K562 (cell line): ENCODE data around the gene KANK2.
A peak's percentile ranks its signal among the peaks of the same experiment; 100 is the strongest.

Experiments
- CEBPB ChIP-seq: fragments of 450-650 bp; IDR thresholded peaks from 2 replicates; pipeline ENCODE4 v1.6.1; 2016; ENCODE audit warnings: missing genetic modification characterization, missing compliant biosample characterization
- MTA3 ChIP-seq: fragments of 450-650 bp; formaldehyde crosslinking; IDR thresholded peaks from 2 replicates; pipeline ENCODE4 v1.6.1; 2017; ENCODE audit warnings: mild to moderate bottlenecking, borderline replicate concordance
- MTF1 ChIP-seq: fragments of 250-450 bp; sonication (Bioruptor Pico); IDR thresholded peaks from 2 replicates; pipeline ENCODE4 v1.9.0; 2021; ENCODE audit warnings: moderate library complexity, mild to moderate bottlenecking, inconsistent platforms, borderline replicate concordance
- RBM39 ChIP-seq: fragments of 200-400 bp; formaldehyde crosslinking; optimal IDR thresholded peaks from 2 replicates; pipeline ENCODE3; 2018; ENCODE audit warnings: low read depth, low read length
- SIN3B ChIP-seq: fragments of 450-650 bp; IDR thresholded peaks from 2 replicates; pipeline ENCODE4 v1.6.1; 2017; ENCODE audit warnings: low read depth, mild to moderate bottlenecking, moderate library complexity
- TAF1 ChIP-seq: IDR thresholded peaks from 2 replicates; pipeline ENCODE4 v1.6.1; 2011; ENCODE audit warnings: mild to moderate bottlenecking, low read length, moderate library complexity; ENCODE audit not compliant: insufficient read depth, control insufficient read depth, severe bottlenecking; ENCODE audit errors: extremely low read depth
- TF ChIP-seq, protein P1 (sequence below), 3 experiments: IDR thresholded peaks in 2 of 3; conservative IDR thresholded peaks in 1 of 3; 2 replicates each; pipeline ENCODE4 v1.5.1; 2011 to 2012; ENCODE audit warnings: low read length in 3 of 3, mild to moderate bottlenecking in 3 of 3, control low read depth in 2 of 3, improper control_type of control experiment in 1 of 3, inconsistent platforms in 1 of 3, low read depth in 1 of 3, mixed read lengths in 1 of 3, moderate library complexity in 1 of 3; ENCODE audit not compliant: insufficient read depth in 2 of 3
- TF ChIP-seq, protein P2 (sequence below): sonication (generic); formaldehyde crosslinking; IDR thresholded peaks from 2 replicates; pipeline ENCODE4 v1.9.0; 2022; ENCODE audit warnings: mild to moderate bottlenecking, missing genetic modification reagents
- TF ChIP-seq, protein P3 (sequence below), 2 experiments: fragments of 450-650 bp; IDR thresholded peaks; 2 replicates each; pipeline ENCODE4 v1.6.1; 2016

DNA sequence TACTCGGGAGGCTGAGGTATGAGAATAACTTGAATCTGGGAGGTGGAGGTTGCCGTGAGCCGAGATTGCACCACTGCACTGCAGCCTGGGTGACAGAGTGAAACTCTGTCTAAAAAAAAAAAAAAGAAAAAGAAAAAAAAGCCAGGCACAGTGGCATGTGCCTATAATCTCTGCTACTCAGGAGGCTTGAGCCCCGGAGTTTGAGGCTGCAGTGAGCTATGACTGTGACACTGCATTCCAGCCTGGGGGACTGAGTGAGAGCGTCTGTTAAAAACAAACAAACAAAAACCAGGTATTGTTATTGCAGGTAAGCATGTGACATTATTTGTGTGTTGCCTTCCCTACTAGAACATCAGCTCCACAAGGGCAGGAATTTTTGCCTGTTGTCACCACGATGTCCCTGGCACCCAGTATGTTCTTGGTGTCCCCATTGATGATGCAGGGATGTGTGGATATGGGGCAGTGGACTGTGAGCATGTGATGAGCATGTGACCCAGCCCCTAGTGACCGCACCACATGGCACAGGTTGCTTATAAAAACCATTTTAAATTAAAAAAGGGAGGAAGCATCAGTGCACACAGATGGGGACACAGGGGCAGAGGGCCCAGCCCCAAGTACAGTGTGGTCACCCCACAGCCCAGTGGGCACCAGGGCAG lies 1.6 kb upstream of the KANK2 start:
- no peak for TF ChIP-seq MTA3
- TF ChIP-seq, protein P1, sequence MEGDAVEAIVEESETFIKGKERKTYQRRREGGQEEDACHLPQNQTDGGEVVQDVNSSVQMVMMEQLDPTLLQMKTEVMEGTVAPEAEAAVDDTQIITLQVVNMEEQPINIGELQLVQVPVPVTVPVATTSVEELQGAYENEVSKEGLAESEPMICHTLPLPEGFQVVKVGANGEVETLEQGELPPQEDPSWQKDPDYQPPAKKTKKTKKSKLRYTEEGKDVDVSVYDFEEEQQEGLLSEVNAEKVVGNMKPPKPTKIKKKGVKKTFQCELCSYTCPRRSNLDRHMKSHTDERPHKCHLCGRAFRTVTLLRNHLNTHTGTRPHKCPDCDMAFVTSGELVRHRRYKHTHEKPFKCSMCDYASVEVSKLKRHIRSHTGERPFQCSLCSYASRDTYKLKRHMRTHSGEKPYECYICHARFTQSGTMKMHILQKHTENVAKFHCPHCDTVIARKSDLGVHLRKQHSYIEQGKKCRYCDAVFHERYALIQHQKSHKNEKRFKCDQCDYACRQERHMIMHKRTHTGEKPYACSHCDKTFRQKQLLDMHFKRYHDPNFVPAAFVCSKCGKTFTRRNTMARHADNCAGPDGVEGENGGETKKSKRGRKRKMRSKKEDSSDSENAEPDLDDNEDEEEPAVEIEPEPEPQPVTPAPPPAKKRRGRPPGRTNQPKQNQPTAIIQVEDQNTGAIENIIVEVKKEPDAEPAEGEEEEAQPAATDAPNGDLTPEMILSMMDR (IDR thresholded peaks at IDR 0.05 in 2 of 3, conservative IDR thresholded peaks at IDR 0.05 in 1 of 3; ENCODE audit: insufficient read depth in 2 of 3, low read depth in 1 of 3, low read length in 3 of 3), result no peak
- no peak for TF ChIP-seq MTF1 (CRISPR knock-in tag)
- TF ChIP-seq TAF1, result no peak
- no peak for TF ChIP-seq CEBPB
- TF ChIP-seq, protein P2, sequence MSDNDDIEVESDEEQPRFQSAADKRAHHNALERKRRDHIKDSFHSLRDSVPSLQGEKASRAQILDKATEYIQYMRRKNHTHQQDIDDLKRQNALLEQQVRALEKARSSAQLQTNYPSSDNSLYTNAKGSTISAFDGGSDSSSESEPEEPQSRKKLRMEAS, result peak; percentile 31; the same call in 1 of the 2 replicates
- TF ChIP-seq, protein P3, sequence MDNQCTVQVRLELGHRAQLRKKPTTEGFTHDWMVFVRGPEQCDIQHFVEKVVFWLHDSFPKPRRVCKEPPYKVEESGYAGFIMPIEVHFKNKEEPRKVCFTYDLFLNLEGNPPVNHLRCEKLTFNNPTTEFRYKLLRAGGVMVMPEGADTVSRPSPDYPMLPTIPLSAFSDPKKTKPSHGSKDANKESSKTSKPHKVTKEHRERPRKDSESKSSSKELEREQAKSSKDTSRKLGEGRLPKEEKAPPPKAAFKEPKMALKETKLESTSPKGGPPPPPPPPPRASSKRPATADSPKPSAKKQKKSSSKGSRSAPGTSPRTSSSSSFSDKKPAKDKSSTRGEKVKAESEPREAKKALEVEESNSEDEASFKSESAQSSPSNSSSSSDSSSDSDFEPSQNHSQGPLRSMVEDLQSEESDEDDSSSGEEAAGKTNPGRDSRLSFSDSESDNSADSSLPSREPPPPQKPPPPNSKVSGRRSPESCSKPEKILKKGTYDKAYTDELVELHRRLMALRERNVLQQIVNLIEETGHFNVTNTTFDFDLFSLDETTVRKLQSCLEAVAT (IDR thresholded peaks at IDR 0.05), result no peak
- TF ChIP-seq RBM39, result no peak
- TF ChIP-seq SIN3B, result no peak
